Measurements from ENCODE around the gene SPEM2. TPM values are rescaled to one million over a fixed set of nuclear protein-coding genes. Genes with fewer than 3 reads are reported as not detected.

SPEM2 gene
- total and polyA plus RNA-seq, 2 donors (not counting 1 experiment from before 2014, with no cell fraction given) = not detected

DNA sequence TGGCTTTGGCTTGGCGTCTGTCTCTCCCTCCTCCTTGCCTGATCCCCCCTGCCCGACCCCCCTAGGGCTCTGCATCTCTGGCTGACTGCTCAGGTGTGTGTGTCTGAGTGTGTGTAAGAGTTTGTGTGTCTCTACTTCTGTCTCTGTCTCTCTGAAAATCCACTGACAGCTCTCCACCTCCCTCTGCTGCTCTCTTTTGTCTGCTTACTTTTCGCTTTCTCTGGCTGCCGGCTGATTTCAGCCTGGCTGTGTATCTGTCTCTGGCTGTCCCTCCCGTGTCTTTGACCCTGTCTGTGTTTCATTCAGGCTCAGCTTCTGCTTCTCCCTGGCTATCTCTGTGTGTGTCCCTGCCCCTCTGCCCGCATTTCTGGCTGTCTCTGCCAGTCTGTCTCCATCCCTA, 9.1 kb upstream of the SPEM2 start:
- no peaks in the 10 kb centered on the region for H3K9me3 ChIP-seq (ENCODE audit: control insufficient read depth, insufficient read depth, low read depth, low read length)
- no peaks in the 10 kb centered on the region for H3K79me2 ChIP-seq (ENCODE audit: control insufficient read depth, insufficient read depth, low read length)

DNA sequence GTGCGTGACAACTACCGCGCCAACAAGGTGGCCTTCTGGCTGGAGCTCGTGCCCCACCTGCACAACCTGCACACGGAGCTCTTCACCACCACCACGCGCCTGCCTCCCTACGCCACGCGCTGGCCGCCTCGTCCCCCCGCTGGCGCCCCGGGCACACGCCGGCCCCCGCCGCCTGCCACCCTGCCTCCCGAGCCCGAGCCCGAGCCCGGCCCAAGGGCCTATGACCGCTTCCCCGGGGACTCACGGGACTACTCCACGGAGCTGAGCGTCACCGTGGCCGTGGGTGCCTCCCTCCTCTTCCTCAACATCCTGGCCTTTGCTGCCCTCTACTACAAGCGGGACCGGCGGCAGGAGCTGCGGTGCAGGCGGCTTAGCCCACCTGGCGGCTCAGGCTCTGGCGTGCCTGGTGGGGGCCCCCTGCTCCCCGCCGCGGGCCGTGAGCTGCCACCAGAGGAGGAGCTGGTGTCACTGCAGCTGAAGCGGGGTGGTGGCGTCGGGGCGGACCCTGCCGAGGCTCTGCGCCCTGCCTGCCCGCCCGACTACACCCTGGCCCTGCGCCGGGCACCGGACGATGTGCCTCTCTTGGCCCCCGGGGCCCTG, 8.3 kb upstream of the SPEM2 start:
- no peak for DNase-seq (ENCODE audit: low read depth in 2 of 2)
- Histone ChIP-seq H3K27ac (ENCODE audit: insufficient read depth, low read length) (no peak overlapping the region), H3K9me3 (ENCODE audit: control insufficient read depth, insufficient read depth, low read depth, low read length) (no peaks in the 10 kb centered on the region), H3K27me3 (ENCODE audit: control insufficient read depth, insufficient read depth, low read length) (no peaks in the 10 kb centered on the region), H3K4me1 (ENCODE audit: control insufficient read depth, extremely low read depth, insufficient read depth, low read length) (peaks cover 7% of the 10 kb centered on the region), H4K20me1 (ENCODE audit: control insufficient read depth, extremely low read depth, insufficient read depth, low read length) (no peaks in the 10 kb centered on the region), H3K9ac (ENCODE audit: insufficient read depth, low read length) (no peak overlapping the region), H3K36me3 (ENCODE audit: control insufficient read depth, insufficient read depth, low read length) (peaks cover 7% of the 10 kb centered on the region), H2AFZ (ENCODE audit: low read length) (no peak overlapping the region), H3K4me2 (ENCODE audit: extremely low read depth, insufficient read depth, low read length) (no peak overlapping the region), H3K79me2 (ENCODE audit: control insufficient read depth, insufficient read depth, low read length) (no peaks in the 10 kb centered on the region), H3K4me3 (replicated peaks in 1 of 4; ENCODE audit: control extremely low read depth in 1 of 4, insufficient read depth in 1 of 4, low read depth in 3 of 4, low read length in 4 of 4) (no peak overlapping the region)
- TF ChIP-seq EZH2 (IDR thresholded peaks at IDR 0.05; ENCODE audit: low read length, missing control alignments) = no peak
- TF ChIP-seq, protein P1, sequence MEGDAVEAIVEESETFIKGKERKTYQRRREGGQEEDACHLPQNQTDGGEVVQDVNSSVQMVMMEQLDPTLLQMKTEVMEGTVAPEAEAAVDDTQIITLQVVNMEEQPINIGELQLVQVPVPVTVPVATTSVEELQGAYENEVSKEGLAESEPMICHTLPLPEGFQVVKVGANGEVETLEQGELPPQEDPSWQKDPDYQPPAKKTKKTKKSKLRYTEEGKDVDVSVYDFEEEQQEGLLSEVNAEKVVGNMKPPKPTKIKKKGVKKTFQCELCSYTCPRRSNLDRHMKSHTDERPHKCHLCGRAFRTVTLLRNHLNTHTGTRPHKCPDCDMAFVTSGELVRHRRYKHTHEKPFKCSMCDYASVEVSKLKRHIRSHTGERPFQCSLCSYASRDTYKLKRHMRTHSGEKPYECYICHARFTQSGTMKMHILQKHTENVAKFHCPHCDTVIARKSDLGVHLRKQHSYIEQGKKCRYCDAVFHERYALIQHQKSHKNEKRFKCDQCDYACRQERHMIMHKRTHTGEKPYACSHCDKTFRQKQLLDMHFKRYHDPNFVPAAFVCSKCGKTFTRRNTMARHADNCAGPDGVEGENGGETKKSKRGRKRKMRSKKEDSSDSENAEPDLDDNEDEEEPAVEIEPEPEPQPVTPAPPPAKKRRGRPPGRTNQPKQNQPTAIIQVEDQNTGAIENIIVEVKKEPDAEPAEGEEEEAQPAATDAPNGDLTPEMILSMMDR (conservative IDR thresholded peaks at IDR 0.05 in 1 of 2, IDR thresholded peaks at IDR 0.05 in 1 of 2; ENCODE audit: low read depth in 1 of 2, low read length in 2 of 2) = no peak

More for the DNA sequence above, 9.1 kb upstream of the SPEM2 start:
- no peak for DNase-seq (ENCODE audit: low read depth in 2 of 2)
- no peak overlapping the region for H3K4me3 ChIP-seq (replicated peaks in 1 of 4; ENCODE audit: control extremely low read depth in 1 of 4, insufficient read depth in 1 of 4, low read depth in 3 of 4, low read length in 4 of 4)
- no peaks in the 10 kb centered on the region for H4K20me1 ChIP-seq (ENCODE audit: control insufficient read depth, extremely low read depth, insufficient read depth, low read length)
- H3K36me3 ChIP-seq (ENCODE audit: control insufficient read depth, insufficient read depth, low read length) = peaks cover 7% of the 10 kb centered on the region
- H2AFZ ChIP-seq (ENCODE audit: low read length) = no peak overlapping the region
- no peak overlapping the region for H3K9ac ChIP-seq (ENCODE audit: insufficient read depth, low read length)
- no peak overlapping the region for H3K4me2 ChIP-seq (ENCODE audit: extremely low read depth, insufficient read depth, low read length)
- peaks cover 7% of the 10 kb centered on the region for H3K4me1 ChIP-seq (ENCODE audit: control insufficient read depth, extremely low read depth, insufficient read depth, low read length)
- H3K27me3 ChIP-seq (ENCODE audit: control insufficient read depth, insufficient read depth, low read length) = no peaks in the 10 kb centered on the region
- no peak for TF ChIP-seq EZH2 (IDR thresholded peaks at IDR 0.05; ENCODE audit: low read length, missing control alignments)
- TF ChIP-seq, protein P1 (conservative IDR thresholded peaks at IDR 0.05 in 1 of 2, IDR thresholded peaks at IDR 0.05 in 1 of 2; ENCODE audit: low read depth in 1 of 2, low read length in 2 of 2) = no peak
- H3K27ac ChIP-seq (ENCODE audit: insufficient read depth, low read length) = no peak overlapping the region

DNA sequence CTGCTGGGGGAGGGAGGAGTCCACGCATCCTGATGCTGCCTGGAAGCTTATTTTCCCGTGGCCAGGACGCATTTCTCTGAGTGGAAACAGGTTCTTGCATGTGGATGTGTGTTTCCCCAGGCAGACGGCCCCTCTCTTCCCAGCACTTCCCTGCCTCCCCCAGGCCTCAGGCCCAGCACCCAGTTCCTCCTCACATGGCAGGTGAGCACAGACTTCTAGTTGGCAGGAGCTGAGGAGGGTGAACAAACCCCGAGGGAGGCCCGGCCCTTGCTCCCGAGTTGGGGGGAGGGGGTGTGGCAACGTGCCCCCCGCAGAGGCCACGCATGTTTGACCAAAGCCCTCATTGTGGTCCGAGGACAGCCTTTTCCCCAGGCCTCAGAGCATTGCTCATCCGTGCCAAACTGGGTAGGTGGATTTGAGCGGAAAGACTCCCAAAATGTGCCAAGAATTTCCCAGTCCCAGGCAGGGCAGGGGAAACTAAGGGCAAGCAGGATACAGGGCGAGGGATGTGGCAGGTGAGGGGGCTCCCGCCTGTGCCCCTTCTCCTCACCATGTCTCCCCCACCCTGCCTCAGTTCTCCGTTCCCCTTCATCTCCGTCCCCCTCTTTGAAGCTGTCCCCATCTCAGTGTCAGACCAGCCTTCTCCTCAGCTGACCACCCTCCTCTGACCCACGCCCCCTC, 6.8 kb upstream of the SPEM2 start:
- no peak overlapping the region for H3K4me3 ChIP-seq (replicated peaks in 1 of 4; ENCODE audit: control extremely low read depth in 1 of 4, insufficient read depth in 1 of 4, low read depth in 3 of 4, low read length in 4 of 4)
- H3K27me3 ChIP-seq (ENCODE audit: control insufficient read depth, insufficient read depth, low read length) = no peaks in the 10 kb centered on the region
- TF ChIP-seq, protein P1 (conservative IDR thresholded peaks at IDR 0.05 in 1 of 2, IDR thresholded peaks at IDR 0.05 in 1 of 2; ENCODE audit: low read depth in 1 of 2, low read length in 2 of 2) = no peak
- TF ChIP-seq EZH2 (IDR thresholded peaks at IDR 0.05; ENCODE audit: low read length, missing control alignments) = no peak
- H3K9ac ChIP-seq (ENCODE audit: insufficient read depth, low read length) = no peak overlapping the region
- H3K79me2 ChIP-seq (ENCODE audit: control insufficient read depth, insufficient read depth, low read length) = no peaks in the 10 kb centered on the region
- peaks cover 7% of the 10 kb centered on the region for H3K36me3 ChIP-seq (ENCODE audit: control insufficient read depth, insufficient read depth, low read length)
- no peaks in the 10 kb centered on the region for H3K9me3 ChIP-seq (ENCODE audit: control insufficient read depth, insufficient read depth, low read depth, low read length)
- H3K27ac ChIP-seq (ENCODE audit: insufficient read depth, low read length) = no peak overlapping the region
- H2AFZ ChIP-seq (ENCODE audit: low read length) = no peak overlapping the region
- no peak for DNase-seq (ENCODE audit: low read depth in 2 of 2)
- no peaks in the 10 kb centered on the region for H4K20me1 ChIP-seq (ENCODE audit: control insufficient read depth, extremely low read depth, insufficient read depth, low read length)
- no peak overlapping the region for H3K4me2 ChIP-seq (ENCODE audit: extremely low read depth, insufficient read depth, low read length)
- H3K4me1 ChIP-seq (ENCODE audit: control insufficient read depth, extremely low read depth, insufficient read depth, low read length) = no peaks in the 10 kb centered on the region

Data from fibroblast of lung (primary cell).